Nephron (organoid): Measurements from ENCODE around the gene KL.

Experiments used
- H3K27ac Mint-ChIP-seq, 3 experiments: 2 replicates each; pipeline ENCODE4 v1.8.0; 2020; ENCODE audit warnings: mixed read lengths in 3 of 3, mild to moderate bottlenecking in 2 of 3, moderate library complexity in 1 of 3
- H3K27me3 Mint-ChIP-seq: 2 replicates; pipeline ENCODE4 v1.8.0; 2021; ENCODE audit warnings: low read depth, mild to moderate bottlenecking, moderate library complexity, mixed read lengths
- H3K36me3 Mint-ChIP-seq: 2 replicates; pipeline ENCODE4 v1.8.0; 2020; ENCODE audit warnings: low read depth, mixed read lengths
- H3K4me1 Mint-ChIP-seq: 2 replicates; pipeline ENCODE4 v1.8.0; 2020; ENCODE audit warnings: mixed read lengths
- H3K4me3 Mint-ChIP-seq, 3 experiments: 2 replicates each; pipeline ENCODE4 v1.8.0; 2020; ENCODE audit warnings: mild to moderate bottlenecking in 3 of 3, mixed read lengths in 3 of 3, moderate library complexity in 2 of 3
- H3K9me3 Mint-ChIP-seq: 2 replicates; pipeline ENCODE4 v1.8.0; 2020; ENCODE audit warnings: mixed read lengths
- CTCF ChIP-seq, 3 experiments: fragments of 200-600 bp; sonication (generic); IDR thresholded peaks; one replicate each; pipeline ENCODE4 v1.5.0; 2021; ENCODE audit warnings: antibody characterized with exemption in 3 of 3; ENCODE audit not compliant: unreplicated experiment in 3 of 3

KL gene

DNA sequence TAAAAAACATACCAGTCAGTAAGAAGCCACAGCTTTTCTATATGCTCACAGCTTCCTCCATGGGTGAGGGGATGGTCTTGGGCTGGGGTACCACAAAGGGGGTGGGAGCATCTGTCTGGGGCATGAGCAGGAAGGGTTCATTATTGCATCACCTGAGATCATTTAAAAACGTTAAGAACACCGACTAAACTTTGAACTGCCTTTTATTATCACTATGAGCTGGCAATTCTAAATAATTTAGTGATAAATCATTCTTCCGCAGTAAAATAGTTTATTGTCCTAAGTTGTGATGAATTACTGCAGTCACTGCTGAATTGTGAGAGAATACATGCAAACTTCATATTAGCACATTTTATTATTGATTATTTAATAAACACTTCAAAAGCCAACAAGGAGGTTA lies 71.6 kb downstream of the KL start:
- no peaks in the 10 kb centered on the region for H3K36me3 Mint-ChIP-seq
- no peak overlapping the region for H3K4me3 Mint-ChIP-seq
- H3K4me1 Mint-ChIP-seq: peaks cover 48% of the 10 kb centered on the region
- no peaks in the 10 kb centered on the region for H3K27me3 Mint-ChIP-seq
- peaks cover under 1% of the 10 kb centered on the region for H3K9me3 Mint-ChIP-seq
- peak overlapping the region in 2 of 3 experiments; percentile 25 to 41 for H3K27ac Mint-ChIP-seq
- TF ChIP-seq CTCF (IDR thresholded peaks at IDR 0.05; ENCODE audit: unreplicated experiment in 3 of 3): no peak

- peaks cover 50% of the 10 kb centered on the region for H3K4me1 Mint-ChIP-seq
- no peaks in the 10 kb centered on the region for H3K36me3 Mint-ChIP-seq
- no peaks in the 10 kb centered on the region for H3K27me3 Mint-ChIP-seq
- no peak for TF ChIP-seq CTCF (IDR thresholded peaks at IDR 0.05; ENCODE audit: unreplicated experiment in 3 of 3)
- peaks cover 10% of the 10 kb centered on the region for H3K9me3 Mint-ChIP-seq
- no peak overlapping the region for H3K4me3 Mint-ChIP-seq
- peak overlapping the region; percentile 56 to 70 (median 68) for H3K27ac Mint-ChIP-seq
These were observed 73.1 kb downstream of the KL start for GRCh38 chr13:33089311-33089710.

DNA sequence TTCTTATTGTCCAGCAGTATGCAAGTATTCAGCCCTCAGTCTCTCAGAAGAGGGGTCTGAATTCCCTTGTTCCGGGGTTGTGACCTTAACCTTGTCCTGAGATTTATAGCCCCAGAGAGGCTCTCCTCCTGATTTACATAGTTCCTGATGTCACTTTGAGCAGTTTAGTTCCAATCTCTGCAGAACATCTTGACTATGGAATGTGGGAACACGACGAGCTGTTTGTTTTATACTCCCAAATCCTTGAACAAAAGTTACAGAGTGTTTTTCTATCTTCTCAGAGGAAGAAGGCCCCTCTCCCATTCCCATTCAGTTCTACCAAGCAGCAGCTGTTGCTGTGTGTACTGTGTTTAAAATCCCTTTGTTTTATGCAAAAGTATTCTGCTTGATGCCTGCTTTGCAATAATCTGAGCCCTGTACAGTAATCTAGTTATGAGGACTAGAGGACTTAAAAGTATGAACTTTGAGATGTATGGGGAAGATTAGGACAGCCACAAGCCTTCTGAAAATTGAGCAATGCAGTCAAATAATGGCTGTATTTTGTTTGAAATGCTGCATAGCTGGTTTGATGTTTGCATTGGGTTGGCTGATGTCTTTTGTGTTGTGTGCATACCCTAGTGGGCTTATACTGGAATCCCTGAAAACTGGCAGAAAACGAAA lies 74.7 kb downstream of the KL start:
- Mint-ChIP-seq H3K9me3 (peaks cover 16% of the 10 kb centered on the region), H3K4me1 (peaks cover 50% of the 10 kb centered on the region), H3K27me3 (no peaks in the 10 kb centered on the region), H3K27ac (peak overlapping the region; percentile 91 to 96 (median 94)), H3K4me3 (no peak overlapping the region), H3K36me3 (no peaks in the 10 kb centered on the region)
- TF ChIP-seq CTCF (IDR thresholded peaks at IDR 0.05; ENCODE audit: unreplicated experiment in 3 of 3): no peak

- Mint-ChIP-seq H3K27me3 (no peaks in the 10 kb centered on the region), H3K36me3 (no peaks in the 10 kb centered on the region), H3K4me1 (peaks cover 50% of the 10 kb centered on the region), H3K9me3 (peaks cover 21% of the 10 kb centered on the region), H3K4me3 (no peak overlapping the region), H3K27ac (peak overlapping the region; percentile 91 to 96 (median 94))
- no peak for TF ChIP-seq CTCF (IDR thresholded peaks at IDR 0.05; ENCODE audit: unreplicated experiment in 3 of 3)
These were observed 75.2 kb downstream of the KL start for GRCh38 chr13:33091415-33091774.

DNA sequence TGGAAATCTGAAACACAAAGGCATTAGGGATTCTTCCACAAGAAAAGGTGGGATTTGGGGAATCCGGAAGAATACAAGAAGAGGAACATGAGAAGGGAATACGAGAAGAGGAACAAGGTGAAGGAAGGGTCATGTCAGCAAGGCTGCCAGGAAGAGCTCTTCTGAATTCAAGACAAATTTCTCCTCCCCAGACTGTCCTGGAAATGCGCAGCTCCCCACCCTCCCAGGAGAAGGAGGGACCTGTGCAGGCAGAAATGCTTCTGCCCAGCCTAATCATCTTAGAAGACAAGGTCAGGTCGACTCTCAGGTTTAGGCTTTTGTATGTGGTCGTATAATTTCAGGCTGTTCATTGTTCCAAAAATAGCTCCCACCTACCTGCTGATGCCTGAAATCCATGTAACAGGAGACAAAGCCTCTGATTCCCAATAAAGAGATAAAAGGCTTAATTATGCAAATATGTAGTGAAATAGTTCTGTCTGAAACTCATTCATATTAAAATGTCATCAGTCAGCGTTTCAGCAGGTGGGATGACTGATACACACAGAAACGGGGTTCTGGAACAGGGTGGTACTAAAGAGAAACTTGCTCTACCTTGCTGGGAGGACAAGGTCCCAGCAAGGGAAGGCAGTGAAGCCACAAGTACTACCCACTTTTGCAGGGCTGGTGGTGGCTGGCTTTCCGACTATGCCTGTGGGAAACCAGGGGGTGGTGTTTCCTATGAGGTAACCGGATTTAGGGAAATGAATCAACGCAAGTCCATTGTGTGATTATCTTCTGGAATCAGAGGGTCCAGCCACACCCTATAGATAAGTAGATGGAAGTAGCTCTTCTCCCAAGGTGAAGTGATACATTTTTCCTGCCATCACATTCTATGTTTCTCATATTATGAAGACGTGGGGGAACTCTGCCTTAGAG lies 76.1 kb downstream of the KL start:
- H3K36me3 Mint-ChIP-seq: no peaks in the 10 kb centered on the region
- TF ChIP-seq CTCF (IDR thresholded peaks at IDR 0.05; ENCODE audit: unreplicated experiment in 3 of 3): no peak
- peak overlapping the region; percentile 91 to 96 (median 94) for H3K27ac Mint-ChIP-seq
- peaks cover 28% of the 10 kb centered on the region for H3K9me3 Mint-ChIP-seq
- peaks cover 50% of the 10 kb centered on the region for H3K4me1 Mint-ChIP-seq
- no peak overlapping the region for H3K4me3 Mint-ChIP-seq
- no peaks in the 10 kb centered on the region for H3K27me3 Mint-ChIP-seq
